HG03025 (cell line): Measurements from ENCODE around the gene CMTM4.
A peak's percentile ranks its signal among the peaks of the same experiment; 100 is the strongest.
"Not testable (repeated sequence)": the region's sequence is repeated elsewhere in the genome, so short reads cannot be mapped to it uniquely, and the experiment has no call there.

Source experiments
- ATAC-seq: cut with Tn5 transposase; IDR thresholded peaks from one replicate; pipeline ENCODE4 v1.9.1; 2021; ENCODE audit warnings: mild to moderate bottlenecking, moderate library complexity; ENCODE audit not compliant: unreplicated experiment, low FRiP score

Gene CMTM4

DNA sequence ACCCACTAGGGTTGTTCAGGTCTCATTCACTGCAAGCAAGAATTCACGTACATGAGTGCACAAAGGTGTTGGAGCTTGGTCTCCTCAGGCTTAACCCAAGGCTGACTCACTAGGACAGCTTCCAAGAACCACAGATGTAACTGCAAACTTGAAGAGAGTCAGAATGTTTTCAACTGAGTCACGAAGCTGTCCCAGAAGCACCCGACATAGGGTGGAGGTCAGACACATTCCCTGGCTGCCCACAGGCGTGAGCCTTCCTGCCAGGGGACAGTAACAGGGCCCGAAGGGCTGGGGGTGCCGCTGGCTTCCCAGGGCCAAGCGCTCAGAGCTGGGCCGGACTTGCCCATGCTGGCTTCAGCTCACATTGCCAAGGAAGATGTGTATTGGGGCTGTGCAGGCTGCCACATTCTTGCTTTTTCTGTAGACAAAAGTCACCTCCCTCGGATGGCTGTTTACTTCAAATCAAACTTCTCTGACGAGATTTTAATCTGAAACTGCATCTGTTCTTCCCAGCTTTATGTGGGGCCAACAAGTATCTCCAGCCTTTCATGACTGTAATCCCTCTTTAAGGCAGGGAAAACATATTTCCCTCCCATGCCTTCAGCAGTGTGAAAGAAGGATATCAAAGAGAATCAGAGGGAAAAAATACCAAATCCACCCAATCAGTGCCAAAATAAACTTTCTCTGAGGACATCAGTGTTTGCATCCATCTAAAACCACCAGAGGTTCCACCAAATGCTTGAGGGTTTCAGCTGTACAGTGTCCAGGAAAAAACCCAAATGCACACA is 77.8 kb downstream of the CMTM4 start:
- ATAC-seq = no peak

DNA sequence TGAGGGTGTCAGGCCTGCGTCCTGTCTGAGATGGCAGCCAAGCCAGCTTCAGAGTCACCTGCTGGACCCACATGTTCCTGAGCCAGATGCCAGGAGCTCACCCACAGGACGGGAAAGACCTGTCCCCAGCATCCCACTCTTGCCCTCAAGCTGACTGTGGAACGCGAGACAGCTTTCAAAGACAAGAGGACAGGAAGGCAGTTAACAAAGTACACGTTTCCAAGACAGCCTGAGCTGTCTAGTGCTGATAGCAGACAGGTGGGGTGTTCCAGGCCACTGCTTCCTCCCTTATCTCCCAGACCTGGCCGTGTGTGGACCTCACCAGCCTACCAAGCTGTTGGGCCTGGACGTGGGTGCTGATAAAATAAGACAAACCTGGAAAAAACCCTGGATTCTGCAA is 78.8 kb downstream of the CMTM4 start:
- no peak for ATAC-seq

DNA sequence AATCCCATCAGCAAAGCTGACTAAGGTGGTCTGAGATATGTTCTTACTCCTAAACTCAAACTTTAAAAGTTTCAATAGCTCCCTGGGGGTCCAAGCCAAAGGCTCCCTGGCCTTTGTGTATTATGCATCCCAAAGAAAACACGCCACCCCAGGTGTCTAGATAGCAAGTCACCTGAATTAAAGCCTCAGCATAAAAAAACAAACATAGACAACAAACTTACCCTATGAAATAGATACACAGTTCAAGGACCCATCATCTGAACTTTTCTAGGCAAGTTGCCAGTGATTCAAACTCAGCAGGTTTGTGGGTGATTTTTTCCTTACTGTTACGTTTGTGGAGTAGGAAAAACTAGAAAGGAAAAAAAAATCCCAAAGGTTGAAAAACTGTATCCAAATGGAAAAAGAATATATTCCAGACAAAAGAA is 79.5 kb downstream of the CMTM4 start:
- no peak for ATAC-seq

DNA sequence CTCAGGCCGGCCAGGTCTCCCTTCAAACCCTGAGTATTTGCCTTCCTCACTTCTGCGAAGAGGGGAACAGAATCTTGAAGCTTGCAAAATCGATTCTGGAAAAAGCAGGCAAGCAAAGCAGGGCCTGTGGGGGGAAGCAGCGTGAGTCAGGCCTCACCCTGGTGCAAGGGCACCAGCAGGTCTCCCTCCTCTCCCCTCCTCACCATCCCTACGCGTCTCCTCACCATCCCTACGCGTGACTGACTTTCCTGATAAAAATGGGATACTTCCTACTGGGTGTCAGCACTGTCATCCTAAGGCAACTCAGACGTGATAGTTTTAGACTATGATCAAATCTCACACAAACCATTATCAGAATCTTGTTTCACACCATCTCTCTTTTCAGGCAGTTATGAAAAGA is 80.0 kb downstream of the CMTM4 start:
- ATAC-seq = no peak

DNA sequence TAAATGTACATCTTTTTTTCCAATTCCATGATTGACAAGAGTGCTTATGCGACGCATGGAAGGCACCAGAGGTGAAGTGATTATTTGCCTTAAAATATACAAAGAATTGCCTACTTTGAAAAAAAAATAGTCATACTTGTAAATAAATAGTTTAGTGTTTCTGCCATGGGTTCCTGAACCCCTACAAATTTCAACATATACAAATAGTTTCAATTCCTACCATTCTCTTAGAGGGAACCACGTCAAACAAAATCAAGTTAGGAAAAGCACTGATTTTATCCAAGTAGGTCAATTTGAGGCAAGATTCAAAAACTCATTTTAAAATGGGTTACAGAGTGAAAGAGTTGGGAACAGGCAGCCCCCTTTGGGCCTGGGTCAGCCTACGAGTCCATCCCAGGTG is 80.4 kb downstream of the CMTM4 start:
- no peak for ATAC-seq

DNA sequence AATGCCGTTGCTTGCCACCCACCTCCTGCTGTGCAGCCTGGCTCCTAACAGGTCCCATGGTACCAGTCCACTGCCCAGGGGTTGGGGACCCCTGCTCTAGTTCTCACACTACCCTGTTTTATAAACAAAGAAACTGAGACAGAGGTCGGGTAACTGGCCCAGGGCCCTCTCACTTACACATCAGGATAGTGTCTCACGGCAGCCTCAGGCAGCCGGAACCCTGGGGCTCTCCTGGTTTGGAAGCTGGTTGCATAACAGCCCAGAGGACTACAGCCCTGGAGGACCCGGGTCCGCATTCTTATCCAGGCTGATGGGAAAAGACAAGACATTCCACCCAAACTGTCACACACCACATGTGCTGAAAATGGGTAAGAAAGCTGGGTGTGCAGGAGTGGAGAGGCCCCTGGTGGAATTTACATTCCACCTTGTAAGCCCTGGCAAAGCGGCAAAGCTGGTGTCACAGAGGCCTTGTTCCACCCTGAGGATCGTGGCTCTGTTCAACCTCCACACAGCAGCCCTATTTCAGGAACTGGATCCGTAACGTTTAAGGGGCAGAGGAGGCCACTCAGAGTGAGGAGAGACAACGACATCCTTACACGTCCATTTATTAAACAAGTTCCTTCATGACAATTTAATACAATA is 82.3 kb downstream of the CMTM4 start:
- ATAC-seq = no peak

DNA sequence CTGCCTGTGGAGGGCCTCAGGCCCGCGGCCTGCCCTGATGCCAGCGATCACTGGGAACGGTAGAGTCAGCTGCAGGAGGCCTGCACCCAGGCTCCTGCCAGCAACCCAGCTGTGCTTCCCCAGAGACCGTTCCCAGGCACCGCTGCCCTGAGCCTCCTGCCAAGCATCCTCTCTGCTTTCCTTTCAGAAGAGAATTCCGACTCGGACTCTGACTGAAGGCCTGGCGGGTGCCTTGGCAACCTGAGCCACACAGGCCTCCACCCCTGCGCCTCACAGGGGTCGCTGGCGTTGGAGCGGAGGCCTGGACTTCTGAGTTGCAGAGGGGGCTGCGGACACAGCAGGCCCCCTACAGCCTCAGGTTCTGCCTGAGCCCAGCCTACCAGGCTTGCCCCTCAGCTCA is 84.1 kb downstream of the CMTM4 start:
- no peak for ATAC-seq

DNA sequence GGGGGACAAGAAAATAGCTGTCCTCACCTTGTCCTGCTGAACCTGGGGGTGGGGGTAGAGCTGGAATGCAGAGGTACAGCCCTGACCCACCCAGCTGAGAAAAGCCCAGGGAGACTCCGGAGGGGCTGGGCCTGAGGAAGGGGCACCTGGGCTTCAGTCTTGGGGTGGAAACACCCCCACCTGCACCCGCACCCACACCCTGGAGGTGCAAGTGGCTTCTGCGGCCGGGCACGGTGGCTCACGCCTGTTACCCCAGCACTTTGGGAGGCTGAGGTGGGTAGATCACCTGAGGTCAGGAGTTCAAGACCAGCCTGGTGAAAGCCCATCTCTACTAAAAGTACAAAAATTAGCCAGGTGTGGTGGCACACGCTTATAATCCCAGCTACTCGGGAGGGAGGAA is 84.6 kb downstream of the CMTM4 start:
- ATAC-seq = not testable (repeated sequence)

DNA sequence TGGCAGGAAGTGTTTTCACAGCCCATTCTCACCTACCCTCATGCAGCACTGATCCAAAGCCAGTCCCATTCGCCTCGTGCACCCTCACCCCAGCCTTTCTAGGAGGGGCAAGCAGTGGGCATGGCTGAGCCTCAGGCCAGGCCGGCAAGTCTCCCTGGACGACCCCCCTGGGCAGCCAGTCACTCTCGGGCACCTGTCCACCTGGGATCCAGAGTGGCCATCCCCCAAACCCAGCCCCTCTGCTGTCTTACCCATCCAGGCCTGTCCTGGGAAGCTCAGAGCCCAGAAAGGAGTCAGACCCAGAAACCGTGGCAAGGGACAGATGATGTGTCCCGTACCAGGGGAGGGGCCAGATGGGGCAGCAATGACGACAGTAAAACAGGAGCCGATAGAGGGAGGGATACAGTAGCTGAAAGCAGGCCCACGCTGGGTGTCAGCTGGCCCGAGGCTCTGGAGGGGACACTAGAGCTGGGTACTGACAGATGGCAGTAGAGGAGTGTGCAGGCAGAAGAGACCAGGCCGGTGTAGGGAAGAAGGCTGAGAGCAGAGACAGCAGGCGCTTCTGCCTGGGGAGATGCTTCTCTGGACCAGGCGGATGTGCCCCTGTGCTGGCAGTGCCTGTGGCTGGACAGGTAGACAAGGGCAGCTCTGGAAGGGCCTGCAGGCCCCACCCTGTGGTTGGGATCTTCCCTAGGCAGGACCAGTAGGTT is 86.3 kb downstream of the CMTM4 start:
- no peak for ATAC-seq

DNA sequence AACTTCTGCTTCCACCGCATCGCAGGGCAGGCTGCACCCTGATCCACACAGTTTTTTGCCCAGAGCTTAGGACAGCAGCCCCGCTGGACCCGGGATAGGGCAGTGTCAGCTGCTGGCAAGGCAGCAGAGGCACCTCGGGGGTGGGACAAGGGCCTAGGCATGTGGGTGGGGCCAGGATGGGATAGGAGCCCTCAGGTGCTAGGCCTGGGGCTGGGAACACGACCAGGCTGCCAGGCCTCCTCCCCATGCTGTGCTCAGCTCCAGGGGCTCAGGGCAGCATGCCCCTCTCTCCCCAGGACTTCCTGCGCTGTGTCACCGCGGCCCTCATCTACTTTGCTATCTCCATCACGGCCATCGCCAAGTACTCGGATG is 87.4 kb downstream of the CMTM4 start:
- no peak for ATAC-seq

DNA sequence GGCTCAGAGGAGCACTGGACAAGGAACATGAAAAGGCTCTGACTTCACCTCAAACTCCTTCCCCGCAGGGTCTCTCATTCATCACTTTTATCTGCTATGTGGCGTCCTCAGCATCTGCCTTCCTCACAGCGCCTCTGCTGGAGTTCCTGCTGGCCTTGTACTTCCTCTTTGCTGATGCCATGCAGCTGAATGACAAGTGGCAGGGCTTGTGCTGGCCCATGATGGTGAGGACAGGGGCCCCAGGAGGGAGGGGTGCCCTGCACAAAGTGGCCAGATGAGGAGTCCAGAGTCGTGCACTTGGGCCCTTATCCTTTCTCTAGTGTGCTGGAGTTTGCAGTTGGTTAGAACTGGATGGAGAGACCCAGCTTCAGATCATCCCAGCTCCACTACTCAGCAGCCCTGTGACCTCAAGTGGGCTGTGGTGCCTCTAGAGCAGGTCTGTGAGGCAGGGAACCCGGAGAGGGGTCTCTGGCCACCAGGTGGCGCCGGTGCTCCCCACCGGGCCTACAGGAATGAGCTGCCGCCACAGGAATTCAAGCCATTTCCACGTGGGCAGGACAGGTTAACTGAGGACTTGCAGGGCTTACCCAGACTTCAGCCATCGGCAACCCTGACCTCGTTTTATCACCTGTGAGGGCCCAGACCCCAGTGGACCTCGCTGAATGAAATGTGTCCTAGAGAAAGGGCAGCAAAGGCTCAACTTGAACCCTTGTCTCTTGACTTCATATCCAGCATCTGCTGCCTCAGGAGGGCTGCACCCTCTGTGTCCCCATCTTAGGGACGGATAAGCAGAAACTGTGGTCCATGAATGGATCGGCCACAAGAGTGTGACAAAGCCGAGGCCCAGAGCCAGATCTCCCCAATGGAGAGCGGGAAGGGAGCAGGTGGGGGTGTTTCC is 88.1 kb downstream of the CMTM4 start:
- no peak for ATAC-seq

DNA sequence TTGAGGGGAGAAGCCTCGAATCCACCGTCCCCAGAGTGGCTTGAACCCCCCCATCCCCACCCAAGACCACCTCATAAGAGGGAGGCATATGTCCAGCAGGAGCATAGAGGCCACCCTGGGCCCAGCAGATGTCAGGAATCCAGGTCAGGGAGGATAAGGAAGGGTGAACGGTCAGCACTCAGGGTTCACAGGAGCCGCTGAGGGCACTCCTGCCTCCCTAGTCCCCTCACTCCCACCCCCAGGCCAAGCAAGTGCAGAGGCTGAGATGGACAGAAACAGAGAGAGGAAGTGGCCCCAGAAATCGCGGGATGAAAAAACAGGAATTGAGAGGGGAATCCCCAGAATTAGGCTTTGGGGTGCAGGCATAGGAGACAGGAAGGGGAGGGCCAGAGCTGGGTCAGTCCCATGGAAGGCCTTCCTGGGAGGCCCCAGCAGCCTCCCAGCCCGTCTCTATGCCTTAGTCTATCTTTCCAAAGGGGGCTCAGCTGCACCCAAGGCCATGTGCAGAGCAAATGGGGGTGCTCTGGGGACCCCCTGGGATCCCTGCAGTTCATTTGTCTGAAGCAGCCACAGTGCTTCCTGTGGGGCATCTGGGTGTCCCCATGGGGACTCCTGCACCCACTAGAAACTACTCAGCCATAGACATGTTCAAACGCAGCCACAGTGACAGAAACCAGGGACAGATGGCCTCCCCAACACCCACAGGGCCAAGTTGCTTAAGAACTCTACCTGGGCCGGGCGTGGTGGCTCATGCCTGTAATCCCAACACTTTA is 90.4 kb downstream of the CMTM4 start:
- ATAC-seq = no peak

DNA sequence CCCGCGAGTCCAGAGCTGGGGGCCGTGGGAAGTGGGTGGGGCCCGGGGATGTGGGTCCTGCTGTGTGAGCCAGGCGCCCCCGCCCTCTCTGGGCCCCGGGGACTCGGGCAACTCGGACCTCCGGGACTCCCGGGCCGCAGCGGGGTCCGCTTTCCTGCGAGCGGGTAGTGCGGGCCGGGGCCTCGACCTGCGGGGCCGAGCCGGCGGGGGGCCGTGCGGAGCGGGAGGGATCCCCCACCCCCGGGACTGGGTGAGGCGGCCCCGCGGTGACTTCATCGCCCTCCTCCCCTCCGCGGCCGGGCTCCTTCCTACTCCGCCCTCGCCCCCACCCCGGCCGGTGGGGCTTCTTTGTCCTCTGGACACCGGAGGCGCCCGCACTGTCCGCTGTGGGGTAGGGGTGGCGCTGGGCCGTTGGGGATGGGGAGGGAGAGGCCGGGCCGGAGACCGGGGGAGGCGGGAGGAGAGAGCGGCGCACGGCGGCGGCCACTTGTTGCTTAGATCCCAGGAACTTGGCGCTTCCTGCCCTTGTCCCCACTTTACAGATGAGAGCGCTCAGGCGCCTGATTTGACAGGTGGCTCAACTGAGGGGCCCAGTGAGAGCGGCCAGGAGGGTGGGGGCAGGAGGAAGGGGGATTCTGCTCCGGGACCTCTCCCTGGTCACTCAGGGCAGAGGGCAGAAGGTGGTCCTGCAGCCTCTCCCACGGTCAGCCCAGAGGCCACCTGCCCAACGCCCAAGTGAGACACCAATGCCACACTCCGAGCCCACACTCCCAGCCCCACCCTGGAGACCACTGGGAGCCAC is 91.2 kb downstream of the CMTM4 start:
- peak; percentile 15 for ATAC-seq

DNA sequence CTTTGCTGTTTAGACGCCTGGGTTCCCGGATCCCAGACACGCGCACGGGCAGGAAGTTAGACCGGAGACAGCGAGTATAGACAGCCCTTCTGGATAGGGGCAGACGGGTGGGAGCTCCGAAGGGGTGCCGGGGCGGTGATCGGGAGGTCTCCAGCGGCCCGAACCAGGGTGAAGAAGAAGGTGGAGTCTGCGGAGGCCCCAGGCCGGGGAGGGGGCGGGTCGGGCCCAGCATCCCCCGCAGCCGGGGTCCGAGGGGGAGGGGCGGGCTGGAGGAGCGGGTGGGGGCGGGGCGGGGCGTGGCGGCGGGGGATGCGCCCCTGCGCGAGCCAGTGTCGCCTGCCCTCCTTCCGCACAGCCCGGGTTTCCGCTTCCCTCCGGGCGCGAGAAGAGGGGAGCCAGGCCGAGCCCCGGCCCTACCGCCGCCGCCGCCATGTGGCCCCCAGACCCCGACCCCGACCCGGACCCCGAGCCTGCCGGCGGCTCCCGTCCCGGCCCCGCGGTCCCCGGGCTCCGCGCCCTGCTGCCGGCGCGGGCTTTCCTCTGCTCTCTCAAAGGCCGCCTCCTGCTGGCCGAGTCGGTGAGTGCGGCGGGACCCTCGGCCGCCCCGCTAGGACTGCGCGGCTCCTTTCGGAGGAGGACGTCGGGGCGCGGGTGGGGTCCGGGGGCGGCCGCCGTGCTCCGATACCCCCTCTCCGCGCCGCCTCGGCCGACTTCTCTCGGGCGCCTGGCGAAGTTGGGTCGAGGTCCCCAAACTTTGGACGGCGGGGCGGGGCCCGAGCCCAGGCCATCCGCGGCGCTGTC is 92.0 kb downstream of the CMTM4 start, which contains the start of gene CMTM3:
CMTM3 (plus strand) TSS at position 329 of the 801 bp plus-strand sequence; CDS start at position 431, 102 bp downstream.
- peak; percentile 52 for ATAC-seq

DNA sequence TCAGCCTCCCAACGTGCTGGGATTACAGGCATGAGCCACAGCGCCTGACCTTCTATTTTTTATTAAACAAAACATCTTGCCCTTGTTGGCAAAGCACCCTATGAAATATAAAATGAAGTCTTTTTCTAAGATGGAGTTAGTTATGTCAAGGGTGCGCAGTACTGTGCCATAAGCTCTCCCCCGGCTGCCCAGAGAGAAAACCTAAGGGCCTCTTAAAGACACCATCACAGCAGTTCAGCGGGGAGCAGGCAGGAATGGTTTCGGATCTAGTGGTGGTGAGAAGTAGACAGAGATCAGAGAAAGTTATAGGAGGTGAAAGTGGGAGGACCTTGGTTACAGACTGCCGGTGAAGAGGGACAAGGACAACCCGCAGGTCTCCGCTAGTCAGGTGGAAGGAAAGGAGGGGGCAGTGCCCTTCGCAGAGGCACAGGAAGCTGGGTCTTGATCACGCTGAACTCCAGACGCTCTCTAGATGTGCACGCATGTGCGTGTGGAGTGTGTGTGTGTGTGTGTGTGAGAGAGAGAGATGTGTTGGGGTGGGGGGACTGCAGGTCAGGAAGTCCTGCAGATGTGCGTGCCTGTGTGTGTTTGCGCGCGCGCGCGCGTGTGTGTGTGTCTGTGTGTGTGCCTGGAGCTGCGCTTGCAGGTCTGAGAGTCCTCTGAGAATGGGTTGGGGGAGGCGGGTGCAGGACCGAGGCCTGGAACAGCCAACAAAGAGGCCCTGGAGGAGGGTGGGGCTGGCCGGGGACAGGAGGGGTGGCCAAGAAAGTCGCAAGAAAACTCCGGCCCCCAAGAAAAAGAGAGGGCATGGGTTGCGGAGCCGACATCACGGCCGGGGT is 92.8 kb downstream of the CMTM4 start:
- ATAC-seq = no peak

DNA sequence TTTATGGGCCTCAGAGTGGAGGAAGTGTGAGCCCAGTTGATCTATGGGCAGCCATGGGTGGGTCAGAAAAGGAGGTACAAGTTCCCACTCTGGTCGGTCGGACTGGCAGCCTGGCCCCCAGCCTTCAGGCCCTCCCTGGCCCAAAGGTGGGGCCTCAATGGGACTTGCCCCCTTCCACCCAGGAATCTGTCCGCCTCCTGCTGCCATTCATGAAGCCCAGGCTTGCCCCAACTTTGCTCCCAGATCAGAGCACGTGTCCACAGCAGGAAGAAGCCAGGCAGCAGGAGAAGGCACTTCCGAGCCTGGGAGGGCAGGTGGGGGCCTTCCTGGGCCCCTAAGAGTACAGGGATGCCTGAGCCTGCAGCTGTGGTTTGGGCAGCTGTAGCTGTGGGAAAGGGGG is 95.1 kb downstream of the CMTM4 start:
- no peak for ATAC-seq

DNA sequence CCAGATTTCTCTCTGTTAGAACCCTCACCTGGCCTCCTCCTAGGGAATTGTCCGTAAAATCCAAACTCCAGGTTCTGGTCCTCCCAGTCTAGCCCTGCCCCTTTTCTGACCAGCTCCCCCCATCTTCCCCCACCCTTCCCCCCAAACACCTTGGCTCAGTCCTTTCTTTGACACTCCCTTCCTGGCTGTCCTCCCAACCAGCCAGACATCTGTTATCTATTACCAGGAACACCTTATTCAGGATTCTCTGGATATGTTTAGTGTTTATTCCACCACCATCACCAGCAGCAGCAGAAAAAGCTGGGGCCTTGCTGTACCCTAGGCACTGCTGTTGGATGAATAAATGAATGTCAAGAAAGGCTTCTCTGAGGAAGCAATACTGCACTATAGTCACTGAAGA is 96.1 kb downstream of the CMTM4 start:
- ATAC-seq = no peak
